Duodenal mucosa (tissue), 2 donors: ENCODE results near the gene KIAA0825.
"Not testable (repeated sequence)": the region's sequence is repeated elsewhere in the genome, so short reads cannot be mapped to it uniquely, and the experiment has no call there.

ENCODE experiments used
- H3K27ac ChIP-seq: one replicate; pipeline ENCODE4 v1.7.0; 2013; ENCODE audit warnings: low read depth, low read length
- H3K27me3 ChIP-seq, 2 donors: one replicate each; pipeline ENCODE4 v1.7.0; 2013; ENCODE audit warnings: low read length in 2 of 2, control low read depth in 1 of 2; ENCODE audit not compliant: insufficient read depth in 2 of 2, control insufficient read depth in 1 of 2
- H3K36me3 ChIP-seq, 2 donors: one replicate each; pipeline ENCODE4 v1.7.0; 2013; ENCODE audit warnings: low read length in 2 of 2, control low read depth in 1 of 2; ENCODE audit not compliant: insufficient read depth in 2 of 2, control insufficient read depth in 1 of 2
- H3K4me1 ChIP-seq, 2 donors: one replicate each; pipeline ENCODE4 v1.7.0; 2013; ENCODE audit warnings: low read length in 2 of 2, control low read depth in 1 of 2; ENCODE audit not compliant: insufficient read depth in 2 of 2, control insufficient read depth in 1 of 2
- H3K4me3 ChIP-seq, 2 donors: one replicate each; pipeline ENCODE4 v1.7.0; 2013; ENCODE audit warnings: low read length in 2 of 2, low read depth in 1 of 2
- H3K9ac ChIP-seq, 2 donors: one replicate each; pipeline ENCODE4 v1.7.0; 2013; ENCODE audit warnings: low read length in 2 of 2, low read depth in 1 of 2
- H3K9me3 ChIP-seq, 2 donors: one replicate each; pipeline ENCODE4 v1.7.0; 2013; ENCODE audit warnings: low read length in 2 of 2, control low read depth in 1 of 2; ENCODE audit not compliant: control insufficient read depth in 1 of 2

The KIAA0825 gene

DNA sequence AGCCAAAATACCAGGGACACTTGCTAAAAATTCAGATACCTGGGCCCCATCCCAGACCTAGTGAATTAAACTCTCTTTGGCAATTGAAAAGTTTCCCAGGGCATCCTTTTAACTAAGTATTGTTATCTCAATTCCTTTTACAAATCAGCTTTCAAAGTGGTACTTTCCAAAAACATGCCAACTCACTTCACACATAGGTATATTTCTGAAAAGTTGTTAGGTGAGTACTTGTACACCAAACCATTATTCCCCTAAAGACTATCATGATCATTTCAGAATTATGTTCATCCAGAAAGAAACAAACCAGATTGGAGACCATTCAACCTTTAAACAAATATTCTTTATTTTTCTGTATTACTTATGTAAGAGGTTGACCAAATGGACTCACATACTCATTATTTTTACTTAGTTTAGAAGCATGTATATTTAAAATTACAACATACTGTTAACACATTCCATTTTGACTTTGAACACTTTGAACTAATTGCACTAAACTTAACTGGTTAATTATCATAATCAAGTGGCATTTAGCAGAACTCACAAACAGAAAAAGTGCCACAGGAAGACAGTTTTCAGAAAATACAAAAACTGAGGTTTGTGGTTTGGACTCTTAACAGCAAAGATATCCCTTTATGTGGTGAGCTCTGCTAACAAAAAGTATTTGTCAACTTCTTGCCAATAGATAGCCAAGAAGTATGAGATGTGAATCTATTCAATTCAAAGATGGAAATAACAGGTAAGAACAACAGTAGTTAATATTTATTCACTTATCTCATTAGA lies 40.7 kb downstream of the KIAA0825 start:
- Histone ChIP-seq H3K9ac (no peak overlapping the region), H3K36me3 (no peaks in the 10 kb centered on the region), H3K27me3 (no peaks in the 10 kb centered on the region), H3K4me3 (no peak overlapping the region), H3K4me1 (peaks cover 0 to 3% of the 10 kb centered on the region in 2 donors), H3K9me3 (no peaks in the 10 kb centered on the region), H3K27ac (no peak overlapping the region)

DNA sequence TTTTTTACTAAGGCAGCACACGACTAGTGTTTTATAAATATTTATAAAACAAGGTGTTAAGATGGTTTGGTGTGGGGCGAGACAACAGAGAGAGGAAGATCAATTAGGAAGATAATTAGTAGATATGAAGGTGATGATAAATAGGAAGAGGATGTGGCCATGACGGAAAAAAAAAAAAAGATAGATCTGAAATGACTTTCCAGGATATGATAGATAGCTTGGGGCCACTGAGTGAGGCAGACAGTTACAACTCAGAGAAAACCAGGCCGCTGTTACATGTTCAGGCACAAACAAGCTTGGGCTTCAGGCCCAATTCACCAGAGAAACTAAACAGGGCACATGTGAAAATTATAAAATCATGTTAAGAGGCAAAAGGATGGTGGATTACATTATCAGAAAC lies 43.2 kb downstream of the KIAA0825 start:
- Histone ChIP-seq H3K4me3 (no peak overlapping the region), H3K9ac (no peak overlapping the region), H3K27me3 (no peaks in the 10 kb centered on the region), H3K36me3 (no peaks in the 10 kb centered on the region), H3K9me3 (no peaks in the 10 kb centered on the region), H3K4me1 (peaks cover 0 to 3% of the 10 kb centered on the region in 2 donors), H3K27ac (no peak overlapping the region)

DNA sequence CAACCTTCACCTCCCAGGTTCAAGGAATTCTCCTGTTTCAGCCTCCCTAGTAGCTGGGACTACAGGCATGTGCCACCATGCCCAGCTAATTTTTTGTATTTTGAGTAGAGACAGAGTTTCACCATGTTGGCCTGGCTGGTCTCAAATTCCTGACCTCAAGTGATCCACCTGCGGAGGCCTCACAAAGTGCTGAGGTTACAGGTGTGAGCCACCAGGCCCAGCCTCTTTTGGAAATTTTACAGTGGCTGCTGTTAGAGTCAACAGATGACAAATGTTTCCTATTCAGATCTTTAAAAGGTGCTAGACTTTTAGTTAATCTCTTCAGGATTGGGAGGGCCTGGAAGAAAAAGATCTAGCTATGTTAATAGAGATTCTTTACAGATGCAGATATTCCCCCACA lies 45.1 kb downstream of the KIAA0825 start:
- not testable (repeated sequence) for H3K27ac ChIP-seq, H3K36me3 ChIP-seq, H3K4me1 ChIP-seq, H3K27me3 ChIP-seq, H3K9me3 ChIP-seq, H3K9ac ChIP-seq, H3K4me3 ChIP-seq

DNA sequence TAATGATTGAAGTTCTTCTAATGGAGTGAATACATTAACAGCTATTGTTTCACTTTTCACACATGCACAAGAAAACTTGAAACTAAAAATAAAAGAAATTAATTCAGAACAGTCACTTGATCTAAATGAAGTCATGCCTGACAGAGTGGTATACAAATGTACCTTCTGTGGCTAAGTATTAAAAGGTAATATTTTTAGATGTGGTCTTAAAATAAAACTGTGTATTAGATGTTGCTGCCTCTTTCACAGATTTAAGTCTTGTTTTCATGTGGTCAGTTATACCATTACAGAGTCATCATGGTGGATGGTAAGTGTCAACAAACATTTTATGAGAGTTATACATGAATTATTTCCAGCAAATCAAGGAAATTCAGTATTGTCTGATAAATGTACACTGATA lies 47.0 kb downstream of the KIAA0825 start:
- H3K4me3 ChIP-seq = no peak overlapping the region
- no peaks in the 10 kb centered on the region for H3K27me3 ChIP-seq
- no peaks in the 10 kb centered on the region for H3K9me3 ChIP-seq
- H3K36me3 ChIP-seq = no peaks in the 10 kb centered on the region
- no peak overlapping the region for H3K9ac ChIP-seq
- no peak overlapping the region for H3K27ac ChIP-seq
- no peaks in the 10 kb centered on the region for H3K4me1 ChIP-seq

DNA sequence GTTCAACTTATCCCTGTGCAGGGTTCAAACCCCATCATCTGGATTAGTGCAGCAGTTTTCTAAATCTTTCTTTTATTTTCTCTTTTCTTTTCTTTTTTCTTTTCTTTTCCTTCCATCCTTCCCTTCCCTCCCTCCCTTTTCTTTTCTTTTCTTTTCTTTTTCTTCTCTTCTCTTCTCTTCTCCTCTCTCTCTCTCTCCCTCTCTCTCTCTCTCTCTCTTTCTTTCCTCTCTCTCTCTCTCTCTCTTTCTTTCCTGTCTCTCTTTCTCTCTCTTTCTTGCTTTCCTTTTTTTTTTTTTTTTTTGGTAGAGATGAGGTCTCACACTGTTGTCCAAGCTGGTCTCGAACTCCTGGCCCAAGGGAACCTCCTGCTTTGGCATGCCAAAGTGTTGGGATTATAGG lies 53.6 kb downstream of the KIAA0825 start:
- H3K27me3 ChIP-seq = no peaks in the 10 kb centered on the region

DNA sequence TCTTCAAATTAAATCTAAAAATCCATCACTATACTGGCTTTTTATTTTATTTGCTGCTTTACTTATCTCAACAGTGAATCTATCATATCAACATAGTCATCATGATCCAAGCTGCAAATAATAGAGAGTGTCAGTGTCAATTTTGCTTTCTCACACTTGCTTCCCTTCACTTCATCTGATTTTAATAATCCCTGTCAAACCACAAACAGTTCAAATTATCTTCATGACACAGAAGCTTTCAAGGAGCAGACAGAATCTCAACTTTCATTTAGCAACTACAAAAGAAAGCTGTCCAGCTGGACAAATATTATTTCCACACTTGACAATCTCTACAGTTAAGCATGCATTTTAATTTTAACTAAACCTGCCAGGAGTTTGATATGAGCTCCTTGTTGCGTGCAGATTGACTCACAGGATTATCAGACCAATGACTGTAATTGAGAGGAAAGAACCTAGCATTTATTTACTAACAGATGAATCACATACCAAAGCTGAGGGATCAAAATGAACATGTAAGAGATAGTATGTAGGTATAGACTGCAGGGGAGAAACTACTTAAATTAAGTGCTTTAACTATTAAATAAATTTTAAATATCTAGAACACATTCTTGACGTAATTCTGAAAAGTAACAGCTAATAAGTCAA lies 56.0 kb downstream of the KIAA0825 start:
- no peak overlapping the region for H3K4me3 ChIP-seq
- no peak overlapping the region for H3K9ac ChIP-seq
- no peaks in the 10 kb centered on the region for H3K27me3 ChIP-seq
- H3K4me1 ChIP-seq = no peaks in the 10 kb centered on the region
- no peak overlapping the region for H3K27ac ChIP-seq
- H3K9me3 ChIP-seq = no peaks in the 10 kb centered on the region
- no peaks in the 10 kb centered on the region for H3K36me3 ChIP-seq

More for the DNA sequence above, 53.6 kb downstream of the KIAA0825 start:
- Histone ChIP-seq H3K4me3 (no peak overlapping the region), H3K9me3 (no peaks in the 10 kb centered on the region), H3K27ac (no peak overlapping the region), H3K4me1 (no peaks in the 10 kb centered on the region), H3K36me3 (no peaks in the 10 kb centered on the region), H3K9ac (no peak overlapping the region)

DNA sequence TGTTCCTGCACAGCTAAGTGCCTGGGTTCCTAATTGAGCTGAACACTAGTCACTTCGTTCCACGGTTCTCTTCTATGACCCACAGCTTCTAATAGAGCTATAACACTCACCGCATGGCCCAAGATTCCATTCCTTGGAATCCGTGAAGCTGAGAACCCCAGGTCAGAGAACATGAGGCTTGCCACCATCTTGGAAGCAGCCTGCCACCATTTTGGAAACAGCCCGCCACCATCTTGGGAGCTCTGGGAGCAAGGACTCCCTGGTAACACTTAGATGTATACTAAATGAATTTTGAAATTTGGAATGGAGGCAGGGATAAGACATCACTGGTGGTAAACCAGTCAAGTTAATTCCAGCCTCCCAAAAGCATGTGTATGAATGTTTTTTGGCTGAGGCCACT lies 60.4 kb downstream of the KIAA0825 start:
- no peaks in the 10 kb centered on the region for H3K36me3 ChIP-seq
- H3K9ac ChIP-seq = no peak overlapping the region
- H3K4me3 ChIP-seq = no peak overlapping the region
- no peaks in the 10 kb centered on the region for H3K9me3 ChIP-seq
- no peaks in the 10 kb centered on the region for H3K27me3 ChIP-seq
- H3K27ac ChIP-seq = no peak overlapping the region
- H3K4me1 ChIP-seq = no peaks in the 10 kb centered on the region

DNA sequence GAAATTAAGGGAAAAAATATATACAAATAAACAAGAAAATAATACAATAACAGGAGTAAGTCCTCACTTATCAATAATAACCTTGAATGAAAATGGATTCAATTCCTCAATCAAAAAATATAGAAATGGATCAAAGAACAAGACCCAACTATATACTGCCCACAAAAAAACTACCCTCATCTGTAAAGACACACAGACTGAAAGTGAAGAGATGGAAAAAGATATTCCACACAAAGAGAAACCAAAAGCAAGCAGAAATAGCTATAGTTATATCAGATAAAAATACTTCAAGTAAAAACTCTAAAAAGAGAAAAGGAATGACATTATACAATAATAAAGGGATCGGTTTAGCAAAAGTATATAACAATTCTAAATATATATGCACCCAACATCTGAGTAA lies 66.5 kb downstream of the KIAA0825 start:
- Histone ChIP-seq H3K27me3 (no peaks in the 10 kb centered on the region), H3K9me3 (no peaks in the 10 kb centered on the region), H3K36me3 (no peaks in the 10 kb centered on the region), H3K9ac (no peak overlapping the region), H3K27ac (no peak overlapping the region), H3K4me3 (no peak overlapping the region), H3K4me1 (no peaks in the 10 kb centered on the region)

DNA sequence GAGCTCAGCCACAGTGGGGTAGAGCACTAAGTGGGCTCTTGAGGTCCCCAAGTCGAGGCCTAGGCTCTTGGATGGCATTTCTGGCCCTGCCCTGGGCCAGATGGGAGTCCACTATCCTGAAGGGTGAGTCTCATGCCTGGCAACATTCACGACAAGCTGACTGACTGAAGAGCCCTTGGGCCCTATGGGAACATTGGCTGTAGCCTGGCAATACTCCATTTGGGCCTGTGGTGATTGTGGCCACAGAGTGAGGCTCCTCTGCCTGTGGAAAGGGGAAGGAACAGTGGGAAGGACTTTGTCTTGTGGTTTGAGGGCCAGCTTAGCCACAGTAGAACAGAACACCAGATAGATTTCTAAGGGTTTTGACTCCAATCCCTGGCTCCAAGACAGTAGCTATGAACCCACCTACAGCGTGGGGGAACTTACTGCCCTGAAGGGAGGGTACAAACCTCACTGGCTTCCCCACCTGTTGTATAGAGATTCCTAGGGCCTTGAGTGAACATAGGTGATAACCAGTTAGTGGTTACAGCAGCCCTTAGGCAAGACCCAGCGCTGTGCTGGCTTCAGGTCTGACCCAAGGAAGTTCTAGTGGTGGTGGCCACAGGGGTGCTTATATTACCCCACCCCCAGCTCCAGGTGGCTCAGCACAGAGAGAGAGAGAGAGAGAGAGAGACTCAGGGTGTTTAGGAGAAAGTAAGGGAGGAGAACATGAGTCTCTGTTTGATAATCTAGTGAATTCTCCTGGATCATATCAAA lies 72.4 kb downstream of the KIAA0825 start:
- Histone ChIP-seq H3K36me3 (no peaks in the 10 kb centered on the region), H3K4me3 (no peak overlapping the region), H3K27me3 (no peaks in the 10 kb centered on the region), H3K4me1 (no peaks in the 10 kb centered on the region), H3K9me3 (peaks cover 0 to 5% of the 10 kb centered on the region in 2 donors), H3K27ac (no peak overlapping the region), H3K9ac (no peak overlapping the region)

DNA sequence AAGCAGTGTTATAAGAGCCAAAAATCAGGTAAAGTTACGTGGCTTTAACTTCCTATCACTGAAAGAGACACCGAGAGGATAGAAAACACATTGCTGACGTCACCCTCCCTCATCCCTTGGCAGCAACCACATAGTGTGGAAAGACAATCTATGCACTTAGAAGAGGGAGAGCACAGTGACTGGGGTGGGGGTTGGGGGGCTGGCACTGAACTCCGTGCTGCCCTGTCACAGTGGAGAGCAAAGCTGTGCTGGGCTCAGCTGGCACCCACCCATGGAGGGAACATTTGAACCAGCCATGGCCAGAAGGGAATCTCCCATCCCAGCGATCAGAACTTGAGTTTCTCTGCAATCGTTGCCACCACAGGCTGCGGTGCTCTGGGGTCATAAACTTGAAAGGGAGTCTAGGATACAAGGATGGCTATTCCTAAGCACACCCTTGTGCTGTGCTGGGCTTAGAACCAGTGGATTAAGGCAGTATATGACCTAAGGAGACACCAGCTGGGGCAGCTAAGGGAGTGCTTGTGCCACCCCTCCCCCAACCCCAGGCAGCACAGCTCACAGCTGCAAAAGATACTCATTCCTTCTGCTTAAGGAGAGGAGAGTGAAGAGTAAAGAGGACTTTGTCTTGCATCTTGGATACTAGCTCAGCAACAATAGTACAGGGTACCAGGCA lies 73.4 kb downstream of the KIAA0825 start:
- no peaks in the 10 kb centered on the region for H3K4me1 ChIP-seq
- no peak overlapping the region for H3K27ac ChIP-seq
- peaks cover 0 to 7% of the 10 kb centered on the region in 2 donors for H3K9me3 ChIP-seq
- no peak overlapping the region for H3K9ac ChIP-seq
- no peaks in the 10 kb centered on the region for H3K36me3 ChIP-seq
- no peaks in the 10 kb centered on the region for H3K27me3 ChIP-seq
- no peak overlapping the region for H3K4me3 ChIP-seq
